ENCODE data around the gene CTNNA3.

DNA sequence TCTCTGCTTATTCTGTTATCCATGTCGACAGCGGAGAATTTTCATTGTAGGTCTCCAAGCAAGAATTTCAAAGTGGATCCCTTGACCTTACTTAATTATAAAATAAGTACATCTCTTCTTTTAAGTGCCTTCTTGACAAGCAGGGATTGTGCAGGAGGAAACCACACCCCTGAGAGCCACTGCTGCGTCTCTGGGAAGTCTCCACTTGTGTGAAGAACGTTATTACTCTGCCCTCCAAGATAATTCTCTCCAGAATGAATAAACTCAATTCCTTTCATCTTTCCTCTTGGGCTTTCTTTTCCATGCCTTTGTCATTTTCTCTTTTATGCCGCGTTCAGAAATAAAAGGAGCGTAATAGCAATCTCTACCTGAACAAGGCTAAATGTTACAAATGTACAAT is 1801.0 kb downstream of the CTNNA3 start:
- no peak for TF ChIP-seq CTCF (IDR thresholded peaks at IDR 0.05)
- no peak for TF ChIP-seq POLR2A (IDR thresholded peaks at IDR 0.05)
